Measurements from ENCODE around the gene BSPH1. TPM values are rescaled to one million over a fixed set of nuclear protein-coding genes. Genes with fewer than 3 reads are reported as not detected.

BSPH1 gene
- total and polyA plus RNA-seq, 2 donors (not counting 3 experiments of a cell fraction or from before 2014, with no cell fraction given), result not detected

DNA sequence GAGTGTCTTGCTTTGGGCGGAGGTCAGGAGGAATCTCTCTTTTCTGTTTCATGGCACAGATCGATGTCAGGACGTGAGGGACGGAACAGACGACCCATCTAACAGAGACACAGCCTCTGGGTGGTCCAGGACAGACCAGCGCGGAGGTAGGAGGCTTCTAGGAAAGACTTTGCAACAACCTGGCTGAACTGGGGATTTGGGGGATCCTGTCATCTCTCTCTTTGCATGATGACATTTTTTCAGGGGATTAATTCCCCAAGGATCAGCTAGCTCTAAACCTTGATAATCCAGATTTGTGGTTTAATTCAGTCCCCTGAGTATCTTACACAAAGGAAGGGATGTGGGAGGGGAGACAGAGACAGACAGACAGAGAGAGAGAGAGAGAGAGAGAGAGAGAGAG lies 37.5 kb upstream of the BSPH1 start:
- Histone ChIP-seq H2AFZ (ENCODE audit: low read depth, low read length) (no peak overlapping the region), H3K4me1 (ENCODE audit: control insufficient read depth, extremely low read depth, insufficient read depth, low read length) (no peaks in the 10 kb centered on the region), H3K9ac (replicated peaks; ENCODE audit: extremely low read depth, insufficient read depth, low read length) (no peak overlapping the region), H3K9me1 (replicated peaks; ENCODE audit: control insufficient read depth, extremely low read depth, insufficient read depth, low read length) (no peaks in the 10 kb centered on the region), H3K4me2 (ENCODE audit: insufficient read depth, low read length) (no peak overlapping the region), H4K20me1 (replicated peaks; ENCODE audit: control insufficient read depth, extremely low read depth, insufficient read depth, low read length) (no peaks in the 10 kb centered on the region), H3K9me3 (replicated peaks; ENCODE audit: control insufficient read depth, insufficient read depth, low read length) (no peaks in the 10 kb centered on the region), H3K79me2 (ENCODE audit: control insufficient read depth, insufficient read depth, low read length) (no peaks in the 10 kb centered on the region), H3K4me3 (replicated peaks in 1 of 3; ENCODE audit: insufficient read depth in 1 of 3, low read depth in 1 of 3, low read length in 3 of 3) (no peak overlapping the region), H3K27me3 (ENCODE audit: control insufficient read depth in 2 of 2, insufficient read depth in 2 of 2, low read length in 2 of 2) (no peaks in the 10 kb centered on the region), H3K36me3 (ENCODE audit: control insufficient read depth in 2 of 2, extremely low read depth in 1 of 2, insufficient read depth in 2 of 2, low read length in 2 of 2) (no peaks in the 10 kb centered on the region), H3K27ac (ENCODE audit: insufficient read depth, low read depth, low read length) (no peak overlapping the region)
- no peak for FAIRE-seq
- dilution Hi-C loops (cut with MboI; ENCODE audit: extremely low pct_ligation_motif_present, low sequenced_read_pairs), result no loop called here
- ChIA-PET POLR2A (interaction anchor here (0.6 kb wide), 1 partner anchor 194 kb away, joined by 8 read pairs; no protein-coding TSS in a partner anchor), CTCF (interaction anchor here (0.6 to 1.2 kb wide), 2 partner anchors 12 to 30 kb away, joined by 3 to 6 read pairs; no protein-coding TSS in a partner anchor)
- DNase-seq (ENCODE audit: low read depth, low spot score), result no peak
- BruUV-seq (replicated peaks), result no TSS peak
- intact Hi-C loops (cut with micrococcal nuclease), result no loop called here
- no peak for TF ChIP-seq CTCF (IDR thresholded peaks at IDR 0.05; ENCODE audit: extremely low read depth in 1 of 2, insufficient read depth in 1 of 2, low read depth in 1 of 2, low read length in 2 of 2)
- no peak for TF ChIP-seq FOS (IDR thresholded peaks at IDR 0.05; ENCODE audit: borderline replicate concordance, insufficient read depth, low read length)
- TF ChIP-seq POLR2AphosphoS5 (IDR thresholded peaks at IDR 0.05; ENCODE audit: insufficient read depth, low read depth, low read length), result no peak
- no peak for TF ChIP-seq MYC (IDR thresholded peaks at IDR 0.05; ENCODE audit: low read depth, low read length)
- no peak for TF ChIP-seq GATA2 (IDR thresholded peaks at IDR 0.05; ENCODE audit: insufficient read depth, insufficient read length, low read depth, low read length)
- no peak for TF ChIP-seq MAX (IDR thresholded peaks at IDR 0.05; ENCODE audit: insufficient read depth, insufficient read length)
- no peak for TF ChIP-seq EZH2 (IDR thresholded peaks at IDR 0.05; ENCODE audit: borderline replicate concordance, low read depth, low read length, severe bottlenecking)
- TF ChIP-seq POLR2A (IDR thresholded peaks at IDR 0.05; ENCODE audit: low read depth, low read length), result no peak
